IMR-90 (cell line): ENCODE results near the gene TBCK.

Experiments
- CTCF ChIP-seq: conservative IDR thresholded peaks from 2 replicates; pipeline ENCODE4 v1.5.1; 2012; ENCODE audit warnings: mild to moderate bottlenecking, low read depth, low read length, improper control_type of control experiment
- POLR2A ChIP-seq: IDR thresholded peaks from 2 replicates; pipeline ENCODE4 v1.6.1; 2012; ENCODE audit warnings: mild to moderate bottlenecking, low read depth, low read length
- RAD21 ChIP-seq: IDR thresholded peaks from 2 replicates; pipeline ENCODE4 v1.6.1; 2012; ENCODE audit warnings: low read length, improper control_type of control experiment
- RCOR1 ChIP-seq: IDR thresholded peaks from 2 replicates; pipeline ENCODE4 v1.6.1; 2012; ENCODE audit warnings: mild to moderate bottlenecking, low read length, improper control_type of control experiment; ENCODE audit not compliant: insufficient replicate concordance
- RFX5 ChIP-seq: IDR thresholded peaks from 2 replicates; pipeline ENCODE4 v1.8.0; 2012; ENCODE audit warnings: low read depth, mild to moderate bottlenecking, low read length, moderate library complexity
- USF2 ChIP-seq: fragments of 150-350 bp; IDR thresholded peaks from 2 replicates; pipeline ENCODE4 v1.6.1; 2017; ENCODE audit warnings: mild to moderate bottlenecking, antibody characterized with exemption, low read length, low read depth

- TF ChIP-seq CTCF (no peak), USF2 (no peak), POLR2A (no peak), RCOR1 (no peak), RFX5 (no peak), RAD21 (no peak)
Observed at GRCh38 chr4:106245176-106245575, 70.8 kb downstream of the TBCK start.
